ENCODE data around the gene ARFGAP2. TPM values are rescaled to one million over a fixed set of nuclear protein-coding genes. Genes with fewer than 3 reads are reported as not detected.

The ARFGAP2 gene
- total and polyA plus RNA-seq, 12 donors: 72.3 to 411 (median 104) TPM

GRCh38 chr11:47184711-47185304 lies 8.1 kb upstream of the ARFGAP2 start:
- Histone ChIP-seq H3K9me3 (replicated peaks in 1 of 3) (no peaks in the 10 kb centered on the region), H3K4me1 (replicated peaks in 1 of 2) (peaks cover 37 to 47% of the 10 kb centered on the region in 2 donors), H3K27ac (peak overlapping the region; percentile 85 to 96 (median 91)), H3K36me3 (replicated peaks in 1 of 2) (peaks cover 0 to 7% of the 10 kb centered on the region in 2 donors), H3K27me3 (no peaks in the 10 kb centered on the region), H3K4me3 (peak overlapping the region in 2 of 4 donors; percentile 54 to 69)
- intact Hi-C loops (cut with DNase I): loop anchor here (5.0 to 10.0 kb wide), 2 partner anchors 77 to 80 kb away; no protein-coding TSS in a partner anchor
- WGBS, 4 donors: 16 to 40% (median 31%) methylated on average over 3 to 13 of the region's 13 CpGs
- DNase-seq: peak in 4 of 7 donors; percentile 37 to 57 (median 53)
- TF ChIP-seq POLR2A (IDR thresholded peaks at IDR 0.05): no peak
- no peak for TF ChIP-seq CTCF (IDR thresholded peaks at IDR 0.05)

DNA sequence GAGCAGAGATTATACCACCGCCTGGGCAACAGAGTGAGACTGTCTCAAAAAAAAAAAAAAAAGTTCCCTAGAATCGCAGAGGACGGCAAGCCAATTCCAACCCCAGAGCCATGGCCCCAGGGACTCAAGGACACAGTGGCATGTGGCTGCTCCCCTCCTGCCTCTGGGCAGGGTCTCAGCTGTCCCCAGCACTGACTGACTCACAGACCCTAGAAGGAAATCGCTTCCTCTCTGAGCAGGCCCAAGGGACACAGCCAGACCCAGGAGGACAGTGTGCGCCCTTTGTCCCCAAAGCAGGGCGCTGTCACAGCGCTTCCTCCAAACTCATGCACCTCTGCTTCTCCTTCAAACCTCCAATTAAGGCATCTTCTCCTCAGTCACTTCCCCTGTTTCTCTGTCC lies 7.3 kb upstream of the ARFGAP2 start:
- Histone ChIP-seq H3K27me3 (no peaks in the 10 kb centered on the region), H3K4me1 (replicated peaks in 1 of 2) (peaks cover 37 to 53% of the 10 kb centered on the region in 2 donors), H3K36me3 (replicated peaks in 1 of 2) (peaks cover 0 to 15% of the 10 kb centered on the region in 2 donors), H3K27ac (peak overlapping the region; percentile 8 to 96 (median 89)), H3K4me3 (peak overlapping the region in 1 of 4 donors; percentile 69), H3K9me3 (replicated peaks in 1 of 3) (no peaks in the 10 kb centered on the region)
- TF ChIP-seq CTCF (IDR thresholded peaks at IDR 0.05): no peak
- peak in 1 of 2 donors; percentile 60 for TF ChIP-seq POLR2A (IDR thresholded peaks at IDR 0.05)
- intact Hi-C loops (cut with DNase I): loop anchor here in 1 of 2 donors (10.0 kb wide), 1 partner anchor 81 kb away; no protein-coding TSS in a partner anchor
- DNase-seq: peak in 6 of 7 donors; percentile 67 to 84 (median 78)
- 40 to 77% (median 45%) methylated on average over 7 of the region's 7 CpGs for WGBS, 4 donors

DNA sequence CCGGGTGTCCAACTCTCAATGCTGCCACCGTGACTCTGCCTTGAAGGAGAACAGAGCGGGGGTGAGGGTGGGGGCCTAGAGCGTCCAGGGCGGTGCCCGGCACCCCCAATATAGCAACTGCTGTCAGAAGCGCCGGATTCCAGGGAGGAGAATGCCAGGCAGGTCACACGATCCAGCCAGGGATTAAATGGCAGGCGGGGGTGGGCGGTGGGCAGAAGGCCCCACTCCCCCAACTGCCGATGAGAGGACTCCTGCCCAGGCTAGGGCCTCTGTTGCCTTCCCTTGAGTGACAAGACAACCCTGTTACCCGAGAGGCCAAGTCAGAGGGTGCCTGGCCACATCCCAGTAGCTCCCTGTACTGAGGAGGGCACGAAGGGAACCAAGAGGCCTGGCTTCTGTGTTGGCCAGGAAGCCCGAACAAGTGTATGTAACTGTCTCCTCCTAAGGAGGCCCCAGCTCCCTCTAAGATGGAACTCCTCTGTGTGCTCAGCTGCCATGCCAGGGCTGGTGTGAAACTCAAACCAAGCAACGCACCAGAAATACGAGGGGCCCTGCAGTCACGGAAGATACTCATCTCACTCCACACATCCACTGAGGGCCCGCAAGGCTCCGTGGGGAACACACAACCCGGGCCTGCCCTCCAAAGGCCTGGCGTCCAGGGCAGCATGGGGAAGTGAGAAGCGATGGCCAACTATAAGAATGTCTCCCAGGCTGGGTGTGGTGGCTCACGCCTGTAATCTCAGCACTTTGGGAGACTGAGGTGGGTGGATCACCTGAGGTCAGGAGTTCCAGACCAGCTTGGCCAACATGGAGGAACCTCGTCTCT lies 6.6 kb upstream of the ARFGAP2 start:
- Histone ChIP-seq H3K4me3 (no peak overlapping the region), H3K27ac (peak overlapping the region; percentile 8 to 96 (median 89)), H3K4me1 (replicated peaks in 1 of 2) (peaks cover 42 to 60% of the 10 kb centered on the region in 2 donors)

More for the DNA sequence above, 6.6 kb upstream of the ARFGAP2 start:
- Histone ChIP-seq H3K9me3 (replicated peaks in 1 of 3) (no peaks in the 10 kb centered on the region), H3K36me3 (replicated peaks in 1 of 2) (peaks cover 0 to 19% of the 10 kb centered on the region in 2 donors), H3K27me3 (no peaks in the 10 kb centered on the region)
- no peak for DNase-seq
- WGBS, 4 donors: 76 to 85% (median 83%) methylated on average over 11 to 25 of the region's 25 CpGs
- intact Hi-C loops (cut with DNase I): loop anchor here in 1 of 2 donors (10.0 kb wide), 1 partner anchor 82 kb away; no protein-coding TSS in a partner anchor
- no peak for TF ChIP-seq CTCF (IDR thresholded peaks at IDR 0.05)
- TF ChIP-seq POLR2A (IDR thresholded peaks at IDR 0.05): no peak

All from adrenal gland (tissue), 12 donors.